Activated CD4-positive, alpha-beta T cell treated with anti-CD3 and anti-CD28 coated beads, Interleukin-2, amount 50 U/mL, for 1 hour (primary cell): ENCODE data around the gene RNF220.

Source experiments
- DNase-seq: peaks from one replicate; pipeline ENCODE4 v3.0.0-alpha.2; 2020

RNF220 gene

GRCh38 chr1:44436401-44437106 is 31.5 kb downstream of the RNF220 start:
- no peak for DNase-seq

- no peak for DNase-seq
Observed at GRCh38 chr1:44437107-44437716, 32.2 kb downstream of the RNF220 start.

GRCh38 chr1:44442791-44443190 is 37.7 kb downstream of the RNF220 start:
- DNase-seq: no peak

GRCh38 chr1:44447051-44447810 is 42.2 kb downstream of the RNF220 start:
- no peak for DNase-seq

GRCh38 chr1:44453798-44454349 is 48.8 kb downstream of the RNF220 start:
- DNase-seq: no peak

- no peak for DNase-seq
Observed at GRCh38 chr1:44454704-44455103, 49.6 kb downstream of the RNF220 start.

- DNase-seq: no peak
Observed at GRCh38 chr1:44460107-44460882, 55.2 kb downstream of the RNF220 start.

- no peak for DNase-seq
Observed at GRCh38 chr1:44464361-44464760, 59.3 kb downstream of the RNF220 start.

- no peak for DNase-seq
Observed at GRCh38 chr1:44467566-44467965, 62.5 kb downstream of the RNF220 start.

GRCh38 chr1:44471911-44472453 is 66.9 kb downstream of the RNF220 start:
- DNase-seq: no peak

GRCh38 chr1:44472620-44473525 is 67.8 kb downstream of the RNF220 start:
- DNase-seq: no peak

GRCh38 chr1:44476891-44477290 is 71.8 kb downstream of the RNF220 start:
- DNase-seq: no peak

- no peak for DNase-seq
Observed at GRCh38 chr1:44481701-44482100, 76.6 kb downstream of the RNF220 start.

GRCh38 chr1:44483089-44483874 is 78.2 kb downstream of the RNF220 start:
- DNase-seq: no peak

GRCh38 chr1:44484155-44484688 is 79.2 kb downstream of the RNF220 start:
- DNase-seq: no peak

- DNase-seq: no peak
Observed at GRCh38 chr1:44485229-44485933, 80.3 kb downstream of the RNF220 start.

- DNase-seq: no peak
Observed at GRCh38 chr1:44485934-44486460, 80.9 kb downstream of the RNF220 start.

GRCh38 chr1:44489481-44489880 is 84.4 kb downstream of the RNF220 start:
- DNase-seq: no peak

GRCh38 chr1:44496541-44497171 is 91.6 kb downstream of the RNF220 start:
- DNase-seq: no peak
